Measurements from ENCODE around the gene FICD. TPM values are rescaled to one million over a fixed set of nuclear protein-coding genes. Genes with fewer than 3 reads are reported as not detected.

Gene FICD
- total RNA-seq (2022; extraction: Qiagen RNA extraction; ENCODE audit: low read depth): 2.1 to 3.8 TPM (median 2.9 TPM) in 5 replicates

GRCh38 chr12:108514973-108515814 lies at the start of gene FICD:
TSS of gene FICD (plus strand) at chr12:108515277. CDS start at chr12:108516973, 1,696 bp downstream.

GRCh38 chr12:108560752-108561719 lies 46.0 kb downstream of the FICD start, which contains the start of gene SART3:
TSS of gene SART3 (minus strand) at chr12:108561173. CDS start at chr12:108561154, 19 bp downstream.

GRCh38 chr12:108562348-108563135 lies 47.5 kb downstream of the FICD start, which contains the start of gene ISCU:
TSS of gene ISCU (plus strand) at chr12:108562596. CDS start at chr12:108562623, 27 bp downstream.

Other genes with a start within 250 kb of the FICD start
- gene CMKLR1, start 176.0 kb upstream of the FICD start, total RNA-seq (2022; extraction: Qiagen RNA extraction; ENCODE audit: low read depth): not detected in 5 replicates
- gene SART3, start 45.9 kb downstream of the FICD start, total RNA-seq (2022; extraction: Qiagen RNA extraction; ENCODE audit: low read depth): 39.3 to 44.5 TPM (median 40.6 TPM) in 5 replicates
- 85.2 to 101 TPM (median 91.7 TPM) in 5 replicates for gene ISCU, start 47.3 kb downstream of the FICD start, total RNA-seq (2022; extraction: Qiagen RNA extraction; ENCODE audit: low read depth)
- gene TMEM119, start 82.8 kb downstream of the FICD start, total RNA-seq (2022; extraction: Qiagen RNA extraction; ENCODE audit: low read depth): 0.17 TPM in 1 of 5 replicates, not detected in the others
- 0.57 to 1.7 TPM (median 1.1 TPM) in 5 replicates for gene SELPLG, start 118.6 kb downstream of the FICD start, total RNA-seq (2022; extraction: Qiagen RNA extraction; ENCODE audit: low read depth)
- 142 to 199 TPM (median 174 TPM) in 5 replicates for gene CORO1C, start 216.2 kb downstream of the FICD start, total RNA-seq (2022; extraction: Qiagen RNA extraction; ENCODE audit: low read depth)